Raji (cell line): ENCODE data around the gene SLC12A4.

Experiments
- POLR2A ChIP-seq: IDR thresholded peaks from 2 replicates; pipeline ENCODE4 v1.6.1; 2011; ENCODE audit warnings: low read depth, low read length, control low read depth; ENCODE audit not compliant: insufficient read depth

The SLC12A4 gene

DNA sequence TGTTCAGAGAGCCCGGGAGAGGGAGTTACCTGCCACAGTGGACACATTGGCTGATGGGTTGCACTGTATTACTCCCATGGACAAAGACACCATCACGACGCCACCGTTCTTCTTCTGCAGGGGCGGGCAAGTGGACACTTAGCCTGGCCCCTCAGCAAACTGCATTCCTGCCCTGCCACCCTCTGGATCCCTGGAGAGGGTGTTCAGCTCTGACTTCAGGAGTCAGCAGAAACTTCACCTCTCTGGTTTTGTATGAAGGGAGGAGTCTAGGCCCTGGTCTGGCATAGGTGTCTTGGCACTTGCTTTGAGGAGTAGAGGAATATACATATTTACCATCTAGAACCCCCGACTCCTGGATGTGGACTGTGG, 21.6 kb upstream of the SLC12A4 start:
- TF ChIP-seq POLR2A = no peak

- no peak for TF ChIP-seq POLR2A
Measured at GRCh38 chr16:67989322-67990017, 21.0 kb upstream of the SLC12A4 start.

- no peak for TF ChIP-seq POLR2A
Measured at GRCh38 chr16:67988675-67989074, 20.2 kb upstream of the SLC12A4 start.

- TF ChIP-seq POLR2A = no peak
Measured at GRCh38 chr16:67987460-67988160, 19.2 kb upstream of the SLC12A4 start.

DNA sequence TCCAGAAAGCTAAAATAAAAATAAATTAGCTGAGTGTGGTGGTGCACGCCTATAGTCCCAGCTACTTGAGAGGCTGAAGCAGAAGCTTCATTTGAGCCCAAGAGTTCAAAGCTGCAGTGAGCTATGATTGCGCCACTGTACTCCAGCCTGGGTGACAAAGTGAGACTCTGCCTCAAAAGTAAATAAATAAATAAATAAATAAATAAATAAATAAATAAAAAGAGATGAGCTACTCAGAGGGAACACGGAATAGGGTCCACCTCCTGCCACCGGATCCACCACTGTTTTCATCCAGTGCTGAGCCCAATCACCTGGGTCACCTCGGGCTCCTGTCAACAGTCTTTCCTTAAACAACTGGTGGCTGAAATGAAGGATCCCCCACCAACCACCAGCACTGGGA, 18.5 kb upstream of the SLC12A4 start:
- no peak for TF ChIP-seq POLR2A

GRCh38 chr16:67982011-67982696, 13.7 kb upstream of the SLC12A4 start:
- no peak for TF ChIP-seq POLR2A

- TF ChIP-seq POLR2A = no peak
Measured at GRCh38 chr16:67979955-67980678, 11.7 kb upstream of the SLC12A4 start, which contains the start of gene DPEP3. Gene DPEP3, minus strand, starts transcription at chr16:67980499. Its CDS starts 119 bp downstream, at chr16:67980380.

DNA sequence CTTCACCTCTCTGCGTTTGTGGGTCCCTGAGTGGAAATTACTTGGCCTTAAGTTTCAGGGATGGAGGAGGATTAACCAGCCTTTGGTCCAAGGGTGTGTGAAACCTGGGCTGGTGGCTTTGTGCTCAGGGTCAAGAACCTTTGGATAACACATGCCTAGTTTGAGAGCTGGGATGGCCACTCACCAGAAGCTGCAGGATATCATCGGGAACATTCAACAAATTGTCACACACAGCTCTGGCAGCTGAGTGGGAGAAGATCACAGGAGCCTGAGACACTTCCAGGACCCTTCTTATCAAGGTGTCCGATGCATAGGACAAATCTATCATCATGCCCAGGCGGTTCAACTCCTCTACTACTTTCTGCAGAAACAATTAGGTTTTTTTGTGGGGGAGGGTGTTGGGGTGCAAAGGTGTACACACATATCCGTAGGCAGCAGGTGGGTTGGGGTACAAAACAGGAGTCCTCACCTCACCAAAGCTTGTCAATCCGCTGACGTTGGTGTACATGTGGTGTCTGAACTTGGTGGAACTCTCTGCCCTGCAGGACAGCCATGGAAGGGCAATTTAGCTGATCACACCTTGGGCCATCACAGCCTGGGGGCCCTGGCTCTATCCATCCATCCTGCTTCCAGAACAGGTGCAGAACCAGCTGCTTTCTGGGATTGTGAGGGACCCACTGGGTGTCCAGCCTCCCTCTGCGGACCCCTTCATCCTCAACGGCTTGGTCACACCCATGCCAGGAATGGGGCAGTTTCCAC, 9.2 kb upstream of the SLC12A4 start:
- TF ChIP-seq POLR2A = no peak

DNA sequence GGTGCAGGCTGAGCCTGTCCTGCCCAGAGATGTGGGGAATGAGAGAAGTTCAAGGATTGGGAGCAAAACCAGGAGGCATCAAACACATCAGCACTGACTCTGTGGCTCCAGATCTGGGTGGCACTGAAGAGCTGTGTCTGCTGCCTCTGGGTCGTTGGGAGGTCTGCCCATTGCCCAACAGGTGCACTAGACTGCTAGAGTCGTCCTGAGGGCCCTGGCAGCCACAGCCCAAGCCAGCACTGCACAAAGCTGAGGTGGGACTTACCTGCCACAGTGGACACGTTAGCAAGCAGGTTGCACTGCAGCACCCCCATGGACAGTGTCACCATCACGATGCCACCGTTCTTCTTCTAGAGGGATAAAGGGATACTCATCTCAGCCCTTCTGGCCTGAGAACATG, 8.6 kb upstream of the SLC12A4 start:
- no peak for TF ChIP-seq POLR2A

DNA sequence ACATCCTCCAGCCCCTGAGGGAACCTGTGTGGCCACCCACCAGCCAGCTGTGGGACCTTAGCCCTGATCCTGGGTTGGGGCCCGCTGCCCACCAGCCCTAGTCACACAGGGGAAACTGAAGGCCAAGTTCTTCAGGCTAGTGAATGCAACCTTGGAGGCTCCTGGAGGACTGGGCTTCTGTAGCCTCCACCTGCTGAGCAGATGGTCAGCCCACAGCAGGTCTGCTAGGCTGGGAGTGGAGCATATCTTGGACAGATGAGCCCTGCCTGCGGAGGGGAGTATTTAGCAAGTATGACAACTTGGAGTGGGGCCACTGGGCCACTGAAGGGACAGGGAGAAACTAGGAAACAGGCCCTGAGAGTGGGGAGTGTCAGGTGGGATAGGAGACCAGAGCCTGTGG, 7.8 kb upstream of the SLC12A4 start:
- no peak for TF ChIP-seq POLR2A

DNA sequence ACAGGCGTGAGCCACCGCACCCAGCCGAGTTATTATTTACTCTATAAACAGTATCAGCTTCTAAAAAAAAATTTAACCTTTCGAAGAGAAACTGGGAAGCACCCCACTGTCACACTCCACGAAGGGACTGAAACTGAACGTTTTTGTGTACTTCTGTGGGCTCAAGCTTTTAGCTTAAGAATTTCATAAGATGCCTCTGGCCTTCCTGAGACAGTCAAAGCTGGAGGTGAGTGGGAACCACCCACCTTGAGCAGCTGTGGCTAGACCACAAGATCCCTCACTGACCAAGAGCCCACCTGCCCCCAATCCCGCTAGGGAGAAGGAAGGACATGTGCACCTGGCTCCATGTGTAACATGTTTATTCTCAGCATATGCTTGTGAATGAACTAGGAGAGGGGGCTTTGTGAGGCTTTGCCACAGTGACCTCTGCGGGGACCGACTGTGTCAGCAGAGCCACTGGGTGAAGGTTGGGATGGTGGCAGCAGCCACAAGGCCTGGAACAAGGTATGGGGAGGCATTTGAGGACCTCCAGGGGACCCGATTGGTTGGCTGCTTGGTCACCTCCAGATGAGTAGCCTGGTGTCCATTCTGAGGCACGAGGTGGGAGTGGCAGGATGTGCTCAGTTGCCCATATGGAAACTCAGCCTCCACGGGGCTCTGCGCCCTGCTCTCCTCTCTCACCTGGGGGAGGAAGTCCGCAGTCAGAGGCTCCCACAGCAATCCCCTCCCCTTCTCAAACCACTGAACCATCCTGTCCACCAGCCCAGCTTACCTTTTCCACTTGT, 7.1 kb upstream of the SLC12A4 start:
- TF ChIP-seq POLR2A = no peak

- no peak for TF ChIP-seq POLR2A
Measured at GRCh38 chr16:67971111-67971510, 2.7 kb upstream of the SLC12A4 start.

DNA sequence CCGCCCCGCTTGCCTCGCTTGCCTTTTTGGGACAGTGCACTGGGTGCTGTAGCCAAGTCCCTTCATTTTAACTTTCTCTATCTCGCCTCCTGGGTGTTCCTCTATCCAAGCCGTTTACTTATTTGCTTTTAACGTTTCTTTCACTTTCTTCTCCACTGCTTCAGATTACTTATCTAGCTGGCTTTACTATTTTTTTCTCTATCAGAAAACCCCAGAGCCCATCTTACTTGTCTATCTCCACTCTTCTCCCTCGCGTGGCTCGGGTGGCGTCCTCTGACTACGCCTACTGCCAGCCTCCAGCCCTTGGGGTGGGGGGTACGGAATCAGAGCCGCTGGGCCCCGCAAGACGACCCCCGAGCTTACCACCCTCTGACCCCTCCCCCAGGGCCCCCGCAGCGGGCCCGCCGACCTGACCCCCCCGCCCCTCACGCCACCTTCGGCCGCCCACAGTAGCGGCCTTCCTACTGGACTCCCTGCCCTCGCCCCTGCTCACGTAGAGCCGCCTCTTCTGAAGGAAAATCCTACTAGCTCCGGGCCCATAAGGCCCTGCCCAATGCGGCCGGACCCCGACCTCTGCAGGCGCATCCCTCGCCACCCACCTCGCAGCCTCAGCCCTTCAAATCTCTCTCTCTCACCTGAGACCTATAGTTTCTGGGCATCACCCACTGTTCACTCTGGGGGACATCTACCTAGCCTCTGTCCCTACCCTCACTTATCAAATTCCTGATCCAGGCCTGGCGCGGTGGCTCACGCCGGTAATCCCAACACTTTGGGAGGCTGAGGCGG, 1.0 kb upstream of the SLC12A4 start:
- TF ChIP-seq POLR2A = no peak

GRCh38 chr16:67967958-67968399, 458 bp downstream of the SLC12A4 start:
- TF ChIP-seq POLR2A = no peak
